Osteocyte (in vitro differentiated cells): Measurements from ENCODE around the gene ZMIZ1. TPM values are rescaled to one million over a fixed set of nuclear protein-coding genes. Genes with fewer than 3 reads are reported as not detected.

Source experiments
- DNase-seq: peaks from one replicate; pipeline ENCODE4 v3.0.0; 2021; ENCODE audit warnings: mixed read lengths; ENCODE audit not compliant: unreplicated experiment; ENCODE audit errors: extremely low spot score
- H3K27ac Mint-ChIP-seq: one replicate; pipeline ENCODE4 v1.8.0; 2021; ENCODE audit warnings: mild to moderate bottlenecking, mixed read lengths; ENCODE audit not compliant: unreplicated experiment
- H3K27me3 Mint-ChIP-seq: one replicate; pipeline ENCODE4 v1.8.0; 2021; ENCODE audit warnings: mixed read lengths; ENCODE audit not compliant: unreplicated experiment
- H3K36me3 Mint-ChIP-seq: one replicate; pipeline ENCODE4 v1.8.0; 2021; ENCODE audit warnings: mixed read lengths; ENCODE audit not compliant: unreplicated experiment
- H3K4me1 Mint-ChIP-seq: one replicate; pipeline ENCODE4 v1.8.0; 2021; ENCODE audit warnings: mixed read lengths; ENCODE audit not compliant: unreplicated experiment
- H3K4me3 Mint-ChIP-seq: one replicate; pipeline ENCODE4 v1.8.0; 2021; ENCODE audit warnings: mild to moderate bottlenecking, moderate library complexity, mixed read lengths; ENCODE audit not compliant: unreplicated experiment
- H3K9me3 Mint-ChIP-seq: one replicate; pipeline ENCODE4 v1.8.0; 2021; ENCODE audit warnings: mixed read lengths; ENCODE audit not compliant: unreplicated experiment
- CTCF ChIP-seq: fragments of 200-600 bp; sonication (generic); IDR thresholded peaks from 2 replicates; pipeline ENCODE4 v1.5.0; 2021; ENCODE audit warnings: antibody characterized with exemption, mild to moderate bottlenecking, moderate library complexity
- total RNA-seq: library from RNA; stranded (reverse); gene quantifications from 2 replicates; pipeline ENCODE4 v1.2.1, GENCODE V29; 2021

The ZMIZ1 gene
- total RNA-seq, 1 donor from 2014 or later, result 90.5 TPM

- Mint-ChIP-seq H3K27ac (no peak overlapping the region), H3K9me3 (no peaks in the 10 kb centered on the region), H3K36me3 (peaks cover 7% of the 10 kb centered on the region), H3K4me3 (no peak overlapping the region), H3K4me1 (peaks cover 20% of the 10 kb centered on the region), H3K27me3 (no peaks in the 10 kb centered on the region)
- TF ChIP-seq CTCF, result no peak
- peak; percentile 67 for DNase-seq
Measured at GRCh38 chr10:79346388-79347225, 277.8 kb downstream of the ZMIZ1 start.

DNA sequence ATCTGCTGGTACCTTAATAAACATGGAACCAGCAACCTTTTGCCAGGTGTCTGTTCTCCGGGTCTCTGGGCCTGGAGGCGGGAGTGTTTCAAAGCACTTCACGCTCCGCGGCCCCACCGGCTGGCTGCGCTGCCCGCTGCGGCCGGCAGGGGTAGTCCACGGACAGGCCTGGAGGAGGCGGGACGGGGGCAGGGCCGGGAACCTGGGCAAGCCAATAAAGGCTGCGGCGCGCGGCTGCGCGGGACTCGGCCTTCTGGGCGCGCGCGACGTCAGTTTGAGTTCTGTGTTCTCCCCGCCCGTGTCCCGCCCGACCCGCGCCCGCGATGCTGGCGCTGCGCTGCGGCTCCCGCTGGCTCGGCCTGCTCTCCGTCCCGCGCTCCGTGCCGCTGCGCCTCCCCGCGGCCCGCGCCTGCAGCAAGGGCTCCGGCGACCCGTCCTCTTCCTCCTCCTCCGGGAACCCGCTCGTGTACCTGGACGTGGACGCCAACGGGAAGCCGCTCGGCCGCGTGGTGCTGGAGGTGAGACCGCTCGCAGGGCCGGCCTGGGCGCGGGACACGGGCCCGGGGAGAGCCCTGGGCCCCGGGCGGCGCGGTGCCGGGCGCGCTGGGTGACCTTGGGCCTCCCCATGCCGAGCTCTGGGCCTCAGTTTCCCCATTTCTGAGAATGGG lies 278.6 kb downstream of the ZMIZ1 start, which contains the start of gene PPIF:
TSS of gene PPIF (plus strand) at position 244 of the 668 bp plus-strand sequence. CDS start at position 324, 80 bp downstream.
- peaks cover 20% of the 10 kb centered on the region for H3K4me1 Mint-ChIP-seq
- no peaks in the 10 kb centered on the region for H3K27me3 Mint-ChIP-seq
- TF ChIP-seq CTCF, result peak; percentile 96
- H3K4me3 Mint-ChIP-seq, result peak within 1 kb of the TSS; percentile 77
- peak within 1 kb of the TSS; percentile 81 for H3K27ac Mint-ChIP-seq
- no peaks in the 10 kb centered on the region for H3K9me3 Mint-ChIP-seq
- peak; percentile 98 for DNase-seq
- peaks cover 10% of the 10 kb centered on the region for H3K36me3 Mint-ChIP-seq

GRCh38 chr10:79347894-79348639 lies 279.3 kb downstream of the ZMIZ1 start:
- Mint-ChIP-seq H3K4me3 (peak overlapping the region; percentile 77), H3K9me3 (no peaks in the 10 kb centered on the region), H3K4me1 (peaks cover 20% of the 10 kb centered on the region), H3K27me3 (no peaks in the 10 kb centered on the region), H3K36me3 (peaks cover 14% of the 10 kb centered on the region), H3K27ac (peak overlapping the region; percentile 81)
- TF ChIP-seq CTCF, result no peak
- DNase-seq, result peak; percentile 85

GRCh38 chr10:79348640-79348988 lies 279.8 kb downstream of the ZMIZ1 start:
- peaks cover 19% of the 10 kb centered on the region for H3K36me3 Mint-ChIP-seq
- peak overlapping the region; percentile 81 for H3K27ac Mint-ChIP-seq
- H3K9me3 Mint-ChIP-seq, result no peaks in the 10 kb centered on the region
- H3K4me3 Mint-ChIP-seq, result peak overlapping the region; percentile 77
- no peak for TF ChIP-seq CTCF
- peaks cover 20% of the 10 kb centered on the region for H3K4me1 Mint-ChIP-seq
- no peak for DNase-seq
- H3K27me3 Mint-ChIP-seq, result no peaks in the 10 kb centered on the region
